ENCODE data around the gene CPED1.
"Not testable (repeated sequence)": the region's sequence is repeated elsewhere in the genome, so short reads cannot be mapped to it uniquely, and the experiment has no call there.

Gene CPED1

DNA sequence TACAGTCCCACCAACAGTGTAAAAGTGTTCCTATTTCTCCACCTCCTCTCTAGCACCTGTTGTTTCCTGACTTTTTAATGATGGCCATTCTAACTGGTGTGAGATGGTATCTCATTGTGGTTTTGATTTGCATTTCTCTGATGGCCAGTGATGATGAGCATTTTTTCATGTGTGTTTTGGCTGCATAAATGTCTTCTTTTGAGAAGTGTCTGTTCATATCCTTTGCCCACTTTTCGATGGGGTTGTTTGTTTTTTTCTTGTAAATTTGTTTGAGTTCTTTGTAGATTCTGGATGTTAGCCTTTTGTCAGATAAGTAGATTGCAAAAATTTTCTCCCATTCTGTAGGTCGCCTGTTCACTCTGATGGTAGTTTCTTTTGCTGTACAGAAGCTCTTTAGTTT lies 79.2 kb downstream of the CPED1 start:
- not testable (repeated sequence) for H3K27ac Mint-ChIP-seq; H3K4me1 Mint-ChIP-seq (ENCODE audit: low read depth); H3K4me3 Mint-ChIP-seq; H3K36me3 Mint-ChIP-seq (ENCODE audit: low read depth); H3K9me3 Mint-ChIP-seq
- peaks cover 13% of the 10 kb centered on the region for H3K27me3 Mint-ChIP-seq

DNA sequence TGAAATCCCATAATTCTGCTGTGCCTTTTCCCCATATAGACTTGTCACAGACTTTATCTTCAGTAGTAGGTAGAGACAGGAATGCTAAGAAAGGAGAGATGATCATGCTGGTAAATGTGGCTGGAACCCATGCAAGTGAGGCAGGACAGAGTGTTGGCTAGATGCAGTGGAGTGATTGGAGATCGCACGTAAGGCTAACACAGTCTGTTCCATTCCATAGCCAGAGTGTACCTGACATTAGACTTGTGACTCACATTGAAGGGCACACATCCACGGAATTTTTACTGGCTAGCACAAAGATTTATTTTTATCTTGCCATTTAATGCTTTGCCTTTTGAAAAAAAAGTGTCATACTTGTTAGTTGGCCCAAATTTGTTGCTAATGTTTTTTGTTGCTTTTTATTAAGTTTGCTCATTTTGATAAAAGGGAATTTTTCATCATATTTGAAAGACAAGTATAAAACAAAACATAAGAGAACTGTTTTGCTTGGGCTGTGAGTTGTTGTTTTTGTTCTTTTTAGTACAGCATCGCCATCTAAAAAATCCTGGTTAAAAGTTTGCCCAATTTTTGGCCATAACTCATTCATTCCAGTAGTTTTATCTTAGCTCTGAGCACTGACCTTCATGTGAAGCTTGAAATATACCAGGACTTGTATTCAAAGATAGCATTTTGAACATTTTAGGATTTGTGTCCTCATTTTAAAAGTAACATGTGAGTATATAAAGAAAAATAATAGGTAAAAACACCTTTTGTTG lies 81.0 kb downstream of the CPED1 start:
- H3K36me3 Mint-ChIP-seq (ENCODE audit: low read depth): no peaks in the 10 kb centered on the region
- H3K4me3 Mint-ChIP-seq: no peak overlapping the region
- H3K9me3 Mint-ChIP-seq: no peaks in the 10 kb centered on the region
- H3K27ac Mint-ChIP-seq: no peak overlapping the region
- peaks cover 10% of the 10 kb centered on the region for H3K27me3 Mint-ChIP-seq
- no peaks in the 10 kb centered on the region for H3K4me1 Mint-ChIP-seq (ENCODE audit: low read depth)

DNA sequence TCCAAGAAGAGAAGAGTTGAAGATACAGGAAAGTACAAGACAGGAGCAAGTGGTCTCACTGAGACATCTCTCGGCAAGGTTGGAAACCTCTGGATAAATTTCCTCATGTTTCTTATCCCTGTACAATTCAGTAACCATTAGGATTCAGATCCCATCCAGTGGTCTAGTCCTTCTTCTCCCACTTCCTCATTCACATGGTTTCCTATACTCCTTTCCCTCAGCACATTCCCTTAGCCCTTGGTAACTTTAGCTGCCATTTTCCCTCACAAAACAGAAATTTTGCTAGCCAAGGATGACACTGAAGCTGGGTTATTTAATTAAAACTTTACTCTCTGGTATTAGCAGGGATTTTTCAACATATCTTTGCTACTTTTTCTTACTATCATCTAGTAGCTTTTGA lies 82.6 kb downstream of the CPED1 start:
- no peaks in the 10 kb centered on the region for H3K36me3 Mint-ChIP-seq (ENCODE audit: low read depth)
- no peak overlapping the region for H3K4me3 Mint-ChIP-seq
- H3K9me3 Mint-ChIP-seq: no peaks in the 10 kb centered on the region
- H3K4me1 Mint-ChIP-seq (ENCODE audit: low read depth): no peaks in the 10 kb centered on the region
- H3K27ac Mint-ChIP-seq: no peak overlapping the region
- H3K27me3 Mint-ChIP-seq: peaks cover 14% of the 10 kb centered on the region

DNA sequence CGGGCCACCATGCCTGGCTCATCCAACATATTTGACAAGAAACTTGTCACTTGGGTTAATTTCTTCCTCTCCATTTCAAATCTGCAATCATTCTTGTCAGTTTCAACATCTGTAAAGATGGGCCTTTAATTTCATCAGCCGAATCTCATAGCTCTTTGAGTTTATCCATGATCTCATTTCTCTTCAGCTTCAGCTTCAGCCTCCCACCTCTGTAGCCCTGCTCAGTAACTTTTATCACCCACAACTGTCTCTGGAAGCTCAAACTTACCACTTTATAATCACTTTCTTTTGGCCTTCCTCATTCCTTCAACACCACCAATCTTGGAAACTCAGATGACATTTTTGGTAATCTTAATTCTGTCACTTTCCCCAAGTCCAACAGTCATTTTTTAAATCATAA lies 83.2 kb downstream of the CPED1 start:
- Mint-ChIP-seq H3K27ac (no peak overlapping the region), H3K4me3 (no peak overlapping the region)

DNA sequence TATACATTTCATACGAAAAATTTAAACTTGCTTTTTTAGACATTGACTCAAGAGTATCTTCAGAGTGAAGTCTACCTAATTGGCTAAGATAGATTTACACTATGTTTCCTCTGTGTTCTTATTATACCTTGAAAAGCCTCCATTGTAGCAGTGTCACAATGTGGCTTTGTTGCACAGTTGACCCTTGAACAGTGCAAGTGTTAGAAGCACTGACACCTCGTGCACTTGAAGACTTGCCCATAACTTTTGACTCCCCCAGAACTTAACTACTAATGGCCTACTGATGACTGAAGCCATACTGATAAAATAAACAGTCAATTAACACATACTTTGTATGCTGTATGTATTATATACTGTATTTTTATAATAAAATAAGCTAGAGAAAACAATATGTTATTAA lies 84.3 kb downstream of the CPED1 start:
- Mint-ChIP-seq H3K27ac (no peak overlapping the region), H3K4me3 (no peak overlapping the region), H3K9me3 (no peaks in the 10 kb centered on the region), H3K36me3 (ENCODE audit: low read depth) (no peaks in the 10 kb centered on the region), H3K4me1 (ENCODE audit: low read depth) (peaks cover 3% of the 10 kb centered on the region), H3K27me3 (peaks cover 10% of the 10 kb centered on the region)

More for the DNA sequence above, 83.2 kb downstream of the CPED1 start:
- H3K4me1 Mint-ChIP-seq (ENCODE audit: low read depth): no peaks in the 10 kb centered on the region
- H3K9me3 Mint-ChIP-seq: no peaks in the 10 kb centered on the region
- H3K27me3 Mint-ChIP-seq: peaks cover 10% of the 10 kb centered on the region
- no peaks in the 10 kb centered on the region for H3K36me3 Mint-ChIP-seq (ENCODE audit: low read depth)

DNA sequence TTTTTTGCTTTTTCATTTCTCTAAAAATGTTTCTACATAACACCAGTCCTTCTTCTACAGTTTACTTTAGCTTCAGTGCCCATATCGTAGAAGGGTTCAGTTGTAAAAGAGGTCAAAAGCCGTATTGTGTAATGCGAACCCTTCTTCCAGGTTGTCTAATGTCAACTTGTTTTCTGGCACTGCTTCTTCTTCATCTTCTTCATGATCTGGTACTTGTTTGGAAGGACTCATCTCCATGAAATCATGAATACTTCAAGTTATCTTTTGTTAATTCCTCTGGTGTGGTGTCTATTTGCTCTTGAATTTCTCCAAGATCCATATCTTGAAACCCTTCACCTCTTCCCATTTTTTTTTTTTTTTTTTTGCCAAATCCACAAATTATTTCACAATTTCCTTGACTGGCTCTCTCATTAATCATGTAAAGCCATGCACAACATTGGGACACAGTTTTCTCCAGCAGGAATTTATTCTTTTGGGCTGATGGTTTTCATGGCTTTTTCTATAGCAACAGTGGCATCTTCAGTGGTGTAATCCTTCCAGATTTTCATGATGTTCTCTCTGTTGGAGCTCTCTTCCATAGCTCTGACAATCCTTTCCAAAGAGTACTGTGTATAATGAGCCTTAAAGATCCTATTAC lies 85.1 kb downstream of the CPED1 start:
- Mint-ChIP-seq H3K9me3 (no peaks in the 10 kb centered on the region), H3K4me1 (ENCODE audit: low read depth) (peaks cover 3% of the 10 kb centered on the region), H3K36me3 (ENCODE audit: low read depth) (no peaks in the 10 kb centered on the region)

DNA sequence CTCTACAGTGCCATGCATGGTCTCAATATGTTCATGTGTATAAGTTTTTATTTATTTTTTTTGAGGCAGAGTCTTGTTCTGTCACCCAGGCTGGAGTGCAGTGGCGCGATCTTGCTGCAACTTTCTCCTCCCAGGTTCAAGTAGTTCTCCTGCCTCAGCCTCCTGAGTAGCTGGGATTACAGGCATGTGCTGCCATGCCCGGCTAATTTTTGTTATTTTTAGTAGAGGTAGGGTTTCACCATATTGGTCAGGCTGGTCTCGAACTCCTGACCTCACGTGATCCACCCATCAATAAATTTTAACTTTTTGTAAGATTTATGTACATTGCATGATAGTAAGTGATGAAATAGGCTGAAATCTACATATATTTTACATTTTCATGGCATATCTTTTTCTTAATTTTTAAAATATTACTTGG lies 86.9 kb downstream of the CPED1 start:
- H3K36me3 Mint-ChIP-seq (ENCODE audit: low read depth); H3K27ac Mint-ChIP-seq; H3K4me3 Mint-ChIP-seq: not testable (repeated sequence)

More for the DNA sequence above, 85.1 kb downstream of the CPED1 start:
- Mint-ChIP-seq H3K4me3 (no peak overlapping the region), H3K27me3 (peaks cover 10% of the 10 kb centered on the region), H3K27ac (no peak overlapping the region)

DNA sequence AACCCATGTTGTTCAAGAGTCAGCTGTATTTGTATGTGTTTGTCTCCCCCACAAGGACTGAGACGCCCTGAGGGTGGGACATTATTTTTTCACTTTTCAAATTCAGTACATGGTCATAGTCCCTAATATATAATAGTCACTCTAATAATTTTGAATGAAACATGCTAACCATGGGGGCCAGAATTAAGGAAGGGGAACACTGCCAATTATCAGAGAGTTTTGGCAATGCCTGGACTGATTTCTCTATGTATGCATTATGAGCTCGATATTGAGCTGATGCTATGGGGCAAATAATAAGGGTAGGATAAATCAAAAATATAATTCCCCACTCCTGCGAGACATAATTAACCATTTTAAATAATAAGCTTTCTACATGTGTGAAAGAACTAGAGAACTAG lies 87.4 kb downstream of the CPED1 start:
- no peaks in the 10 kb centered on the region for H3K36me3 Mint-ChIP-seq (ENCODE audit: low read depth)
- H3K27me3 Mint-ChIP-seq: peaks cover 21% of the 10 kb centered on the region
- H3K27ac Mint-ChIP-seq: no peak overlapping the region
- no peaks in the 10 kb centered on the region for H3K9me3 Mint-ChIP-seq
- H3K4me3 Mint-ChIP-seq: no peak overlapping the region
- peaks cover 3% of the 10 kb centered on the region for H3K4me1 Mint-ChIP-seq (ENCODE audit: low read depth)

More for the DNA sequence above, 86.9 kb downstream of the CPED1 start:
- H3K9me3 Mint-ChIP-seq; H3K4me1 Mint-ChIP-seq (ENCODE audit: low read depth): not testable (repeated sequence)
- H3K27me3 Mint-ChIP-seq: peaks cover 18% of the 10 kb centered on the region

DNA sequence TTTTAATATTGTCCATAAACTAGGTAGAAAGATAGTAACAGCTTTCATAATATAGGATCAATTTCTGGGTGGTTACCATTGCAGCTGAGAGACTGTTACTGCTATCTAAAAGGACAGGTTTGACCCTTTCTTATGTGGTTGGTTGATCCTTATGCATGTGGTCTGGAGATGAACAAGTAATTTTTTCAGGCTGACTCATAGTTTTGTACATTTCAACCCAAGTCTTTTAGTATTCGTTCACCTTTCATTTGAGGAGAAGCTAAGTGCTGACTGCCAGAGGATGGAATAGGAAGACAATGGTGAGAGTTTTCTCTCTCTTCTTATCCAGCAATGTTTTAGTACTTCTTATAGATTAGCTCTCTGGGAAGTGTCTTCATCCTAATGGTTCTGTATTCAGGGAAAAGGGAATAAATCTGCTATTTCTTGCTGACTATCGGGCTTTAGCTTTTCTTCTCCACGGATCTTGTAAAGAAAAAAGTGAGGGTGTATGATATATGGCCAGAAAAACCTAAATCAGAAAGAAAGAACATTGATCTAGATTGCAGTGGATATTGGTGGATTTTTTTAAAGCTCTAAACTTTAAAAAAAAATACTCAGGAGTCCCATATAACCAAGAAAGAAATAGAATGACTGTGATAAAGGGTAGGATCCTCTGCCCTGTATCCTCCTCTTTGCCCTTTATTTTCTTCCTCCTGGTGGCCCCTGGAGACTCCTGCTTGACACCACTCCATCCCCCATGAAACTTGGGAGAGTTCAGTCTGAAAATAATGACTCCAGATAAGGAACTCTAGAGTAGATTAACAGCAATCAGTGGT lies 88.0 kb downstream of the CPED1 start:
- H3K36me3 Mint-ChIP-seq (ENCODE audit: low read depth): no peaks in the 10 kb centered on the region
- peaks cover 3% of the 10 kb centered on the region for H3K4me1 Mint-ChIP-seq (ENCODE audit: low read depth)
- peaks cover 21% of the 10 kb centered on the region for H3K27me3 Mint-ChIP-seq
- no peaks in the 10 kb centered on the region for H3K9me3 Mint-ChIP-seq
- no peak overlapping the region for H3K4me3 Mint-ChIP-seq
- H3K27ac Mint-ChIP-seq: no peak overlapping the region

DNA sequence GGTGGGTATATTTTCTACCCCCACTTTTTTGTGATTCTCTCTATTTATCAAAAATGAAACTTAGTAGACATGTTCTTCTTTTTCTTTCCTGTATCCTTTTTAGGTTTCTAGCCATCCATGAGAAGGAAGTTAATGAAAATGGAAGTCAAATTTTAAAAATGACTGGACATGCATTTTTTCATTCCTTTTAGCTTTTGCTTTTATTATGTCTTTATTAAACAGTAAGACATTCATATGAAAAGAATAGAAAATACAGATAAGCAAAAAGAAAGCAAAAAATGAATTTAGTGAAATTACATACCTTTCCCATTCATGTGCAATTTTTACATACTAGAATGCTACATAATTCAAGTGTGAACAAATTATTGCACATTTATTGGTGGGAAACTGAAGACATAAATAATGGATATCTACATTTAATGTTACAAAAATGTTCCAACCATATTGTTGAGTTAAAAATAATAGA lies 88.7 kb downstream of the CPED1 start:
- H3K9me3 Mint-ChIP-seq: no peaks in the 10 kb centered on the region
- peaks cover 21% of the 10 kb centered on the region for H3K27me3 Mint-ChIP-seq
- H3K36me3 Mint-ChIP-seq (ENCODE audit: low read depth): no peaks in the 10 kb centered on the region
- H3K4me3 Mint-ChIP-seq: no peak overlapping the region
- H3K27ac Mint-ChIP-seq: no peak overlapping the region
- H3K4me1 Mint-ChIP-seq (ENCODE audit: low read depth): peaks cover 3% of the 10 kb centered on the region

DNA sequence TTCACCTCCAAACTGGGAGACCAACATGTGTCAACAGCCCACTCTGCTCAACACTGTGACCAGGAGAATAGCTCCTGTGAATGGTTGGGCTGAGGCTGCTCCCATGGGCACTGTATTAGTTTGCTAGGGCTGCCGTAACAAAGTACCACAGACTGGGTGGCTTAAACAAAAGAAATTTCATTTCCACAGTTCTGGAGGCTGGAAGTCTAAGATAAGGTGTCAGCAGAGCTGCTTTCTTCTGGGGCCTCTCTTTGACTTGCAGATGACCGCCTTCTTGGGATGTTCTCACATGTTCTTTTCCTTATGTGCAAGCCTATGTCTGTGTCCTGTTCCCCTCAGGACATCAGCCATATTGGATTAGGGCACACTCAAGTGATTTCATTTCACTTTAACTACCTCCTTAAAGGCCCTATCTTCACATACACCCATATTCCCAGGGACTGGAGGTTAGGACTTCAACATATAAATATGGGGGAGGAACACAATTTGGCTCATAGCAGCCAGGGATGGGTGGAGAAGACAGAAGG lies 90.3 kb downstream of the CPED1 start:
- Mint-ChIP-seq H3K27ac (no peak overlapping the region), H3K9me3 (no peaks in the 10 kb centered on the region), H3K4me3 (no peak overlapping the region), H3K36me3 (ENCODE audit: low read depth) (no peaks in the 10 kb centered on the region), H3K4me1 (ENCODE audit: low read depth) (peaks cover 3% of the 10 kb centered on the region), H3K27me3 (peaks cover 21% of the 10 kb centered on the region)

DNA sequence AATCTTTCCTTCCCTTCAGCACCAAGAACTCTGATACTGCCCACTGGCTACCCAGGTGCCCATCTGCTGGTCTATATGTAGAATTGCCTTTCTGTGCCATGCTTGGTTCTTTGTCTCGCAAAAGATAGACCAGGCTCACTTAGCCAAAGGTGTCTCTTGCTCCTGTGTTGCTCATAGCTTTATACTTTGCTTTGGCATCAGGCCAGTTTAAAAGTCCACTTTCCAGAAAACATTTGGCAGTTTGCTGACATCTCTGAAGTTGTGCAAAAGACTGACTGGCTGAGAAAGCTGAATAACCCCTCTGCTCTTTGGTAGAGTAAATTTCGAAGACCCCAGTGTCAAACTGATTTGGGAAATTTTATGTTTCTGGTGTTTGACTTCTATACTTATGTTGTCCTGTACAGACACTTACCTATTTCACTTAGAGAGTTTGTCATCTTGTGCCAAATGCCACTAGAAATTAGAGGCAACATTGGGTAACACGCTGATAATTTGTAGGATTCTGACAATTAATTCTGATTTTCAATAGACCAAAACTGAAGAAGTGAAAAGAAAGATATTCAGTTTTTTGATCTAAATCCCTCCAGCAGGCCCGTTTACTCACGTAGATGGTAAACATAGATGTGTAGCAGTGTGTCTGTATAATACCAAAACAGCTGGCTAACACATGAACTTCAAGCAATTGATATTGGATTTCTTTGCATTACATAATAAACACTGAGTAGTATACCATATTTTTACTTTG lies 91.1 kb downstream of the CPED1 start:
- no peaks in the 10 kb centered on the region for H3K36me3 Mint-ChIP-seq (ENCODE audit: low read depth)
- H3K27ac Mint-ChIP-seq: no peak overlapping the region
- H3K9me3 Mint-ChIP-seq: no peaks in the 10 kb centered on the region
- peaks cover 3% of the 10 kb centered on the region for H3K4me1 Mint-ChIP-seq (ENCODE audit: low read depth)
- peaks cover 20% of the 10 kb centered on the region for H3K27me3 Mint-ChIP-seq
- no peak overlapping the region for H3K4me3 Mint-ChIP-seq

DNA sequence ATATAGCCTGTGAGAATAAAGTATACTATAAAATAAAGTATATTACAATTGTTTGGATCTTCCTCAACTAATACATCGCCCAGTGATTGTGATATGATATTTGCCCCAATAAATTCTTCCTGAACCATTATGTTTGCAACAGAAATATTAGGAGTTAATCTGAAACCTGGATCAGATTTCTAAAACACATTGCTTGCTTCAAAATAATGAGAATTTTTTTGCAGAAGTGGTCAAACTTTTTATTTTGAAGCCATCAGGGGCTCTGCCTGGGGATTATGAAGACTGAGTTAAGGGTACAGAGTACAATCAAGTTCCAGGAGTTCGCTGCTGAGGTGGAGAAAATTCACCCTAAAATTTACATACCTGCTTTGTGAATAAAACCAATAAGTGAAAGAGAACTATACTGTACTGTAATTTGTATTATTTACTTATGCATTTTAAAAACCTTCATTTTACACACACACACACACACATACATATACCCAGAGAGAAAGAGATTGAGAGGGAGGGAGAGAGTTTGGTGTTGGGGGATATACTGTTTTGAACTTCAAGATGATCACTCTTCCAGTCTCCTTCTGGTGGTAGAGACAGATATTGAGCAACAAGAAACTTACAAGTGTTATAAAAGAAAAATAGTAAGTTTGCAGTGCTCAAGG lies 91.9 kb downstream of the CPED1 start:
- peaks cover 3% of the 10 kb centered on the region for H3K4me1 Mint-ChIP-seq (ENCODE audit: low read depth)
- H3K4me3 Mint-ChIP-seq: no peak overlapping the region
- H3K27ac Mint-ChIP-seq: no peak overlapping the region
- H3K27me3 Mint-ChIP-seq: peaks cover 16% of the 10 kb centered on the region
- no peaks in the 10 kb centered on the region for H3K36me3 Mint-ChIP-seq (ENCODE audit: low read depth)
- no peaks in the 10 kb centered on the region for H3K9me3 Mint-ChIP-seq

DNA sequence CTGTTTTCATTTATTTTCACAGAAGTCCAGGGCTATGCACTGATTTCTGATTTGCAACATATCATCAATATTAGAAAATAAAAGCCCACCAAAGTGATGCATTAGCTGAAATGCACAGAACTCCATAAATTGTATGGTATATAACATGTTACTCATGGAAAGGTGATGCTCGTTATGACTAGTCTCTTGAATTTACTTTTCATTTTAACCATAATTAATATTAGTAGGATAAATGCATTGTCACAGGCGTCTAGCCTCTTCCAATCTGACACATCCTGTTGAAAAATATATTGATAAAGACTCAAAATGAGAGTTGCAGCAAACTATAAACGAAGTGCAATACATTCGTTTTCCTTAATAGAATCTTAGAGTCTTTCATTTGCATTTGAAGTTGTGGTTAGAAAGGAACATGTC lies 92.4 kb downstream of the CPED1 start:
- Mint-ChIP-seq H3K27ac (no peak overlapping the region), H3K4me1 (ENCODE audit: low read depth) (peaks cover 5% of the 10 kb centered on the region), H3K4me3 (no peak overlapping the region), H3K27me3 (peaks cover 16% of the 10 kb centered on the region), H3K9me3 (no peaks in the 10 kb centered on the region), H3K36me3 (ENCODE audit: low read depth) (no peaks in the 10 kb centered on the region)

Measured in stimulated activated naive CD8-positive, alpha-beta T cell treated with anti-CD3 and anti-CD28 coated beads, Interleukin-15, Interleukin-2, amounts not matched to agents 100 ng/mL and 50 ng/mL, for 24 hours (primary cell).